Tibial artery (tissue), 4 donors: Measurements from ENCODE around the gene LIN52.

Experiments
- DNase-seq, 2 donors: peaks; one replicate each; pipeline ENCODE4 v3.0.0-alpha.2; 2019
- H3K27ac ChIP-seq, 2 donors: fragments of 200-600 bp; sonication (generic) in 1 of 2; 1 replicate in 1 of 2; 2 replicates in 1 of 2; pipeline ENCODE4 v1.5.1; 2018 to 2019; ENCODE audit warnings: mild to moderate bottlenecking in 1 of 2
- H3K27me3 ChIP-seq, 2 donors: fragments of 200-600 bp; sonication (generic) in 1 of 2; one replicate each; pipeline versions ENCODE4 v1.5.1 to v1.6.0; 2016 to 2019
- H3K36me3 ChIP-seq, 3 donors: fragments of 200-600 bp; sonication (generic) in 2 of 3; one replicate each; pipeline ENCODE4 v1.5.1; 2016 to 2019; ENCODE audit warnings: mild to moderate bottlenecking in 2 of 3
- H3K4me1 ChIP-seq, 4 donors: fragments of 200-600 bp; sonication (generic) in 2 of 4; 1 replicate in 3 of 4; 2 replicates in 1 of 4; pipeline ENCODE4 v1.5.1; 2016 to 2019
- H3K4me3 ChIP-seq, 2 donors: fragments of 200-600 bp; sonication (generic) in 1 of 2; 1 replicate in 1 of 2; 2 replicates in 1 of 2; pipeline ENCODE4 v1.5.1; 2018 to 2019; ENCODE audit warnings: mild to moderate bottlenecking in 2 of 2
- H3K9me3 ChIP-seq, 3 donors: fragments of 200-600 bp; sonication (generic) in 1 of 3; one replicate each; pipeline ENCODE4 v1.5.1; 2016 to 2019
- CTCF ChIP-seq, 2 experiments: fragments of 200-600 bp in 1 of 2; fragments of 450-650 bp in 1 of 2; IDR thresholded peaks; one replicate each; pipeline ENCODE4 v1.5.1; 2017 to 2019; ENCODE audit warnings: antibody characterized with exemption in 2 of 2, mild to moderate bottlenecking in 1 of 2, moderate library complexity in 1 of 2
- intact Hi-C: fragments of 100-400 bp; cut with DNase I; formaldehyde crosslinking; loops from one replicate; pipeline ENCODE4 v1.15.0; 2023; ENCODE audit warnings: low total_unique reads

Gene LIN52

GRCh38 chr14:74219277-74220205 is 134.8 kb downstream of the LIN52 start:
- Histone ChIP-seq H3K27me3 (peaks cover 0 to 71% of the 10 kb centered on the region in 2 donors), H3K36me3 (no peaks in the 10 kb centered on the region), H3K27ac (no peak overlapping the region), H3K9me3 (no peaks in the 10 kb centered on the region), H3K4me1 (peaks cover 0 to 13% (median 7%) of the 10 kb centered on the region in 4 donors), H3K4me3 (no peak overlapping the region)
- intact Hi-C loops, result no loop called here
- no peak for DNase-seq
- TF ChIP-seq CTCF (IDR thresholded peaks at IDR 0.05), result no peak

DNA sequence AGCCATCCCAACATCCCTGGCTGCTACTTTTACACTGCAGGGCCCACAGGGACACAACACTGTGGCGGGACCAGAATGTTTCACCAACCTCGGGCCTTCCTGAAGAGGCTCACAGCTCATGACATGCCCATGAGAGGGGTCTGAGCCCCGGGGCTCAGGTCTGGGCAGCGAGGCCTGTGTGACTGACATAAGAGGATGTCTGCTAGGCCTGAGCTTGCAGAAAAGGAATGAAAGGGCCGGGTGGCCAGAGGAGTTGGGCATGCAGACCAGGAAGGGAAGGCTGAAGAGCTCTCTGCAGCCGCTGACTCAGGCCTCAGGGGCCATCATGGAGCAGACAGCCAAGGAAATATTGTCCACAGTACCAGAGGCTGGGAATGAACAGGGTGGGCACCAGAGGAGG is 136.2 kb downstream of the LIN52 start:
- Histone ChIP-seq H3K4me1 (peaks cover 0 to 13% (median 7%) of the 10 kb centered on the region in 4 donors), H3K9me3 (no peaks in the 10 kb centered on the region), H3K27me3 (peaks cover 0 to 75% of the 10 kb centered on the region in 2 donors), H3K4me3 (no peak overlapping the region), H3K27ac (no peak overlapping the region), H3K36me3 (no peaks in the 10 kb centered on the region)
- TF ChIP-seq CTCF (IDR thresholded peaks at IDR 0.05), result no peak
- intact Hi-C loops, result no loop called here
- peak in 1 of 2 donors; percentile 32 for DNase-seq

GRCh38 chr14:74221741-74222140 is 137.0 kb downstream of the LIN52 start:
- peaks cover 0 to 74% of the 10 kb centered on the region in 2 donors for H3K27me3 ChIP-seq
- no peak for TF ChIP-seq CTCF (IDR thresholded peaks at IDR 0.05)

DNA sequence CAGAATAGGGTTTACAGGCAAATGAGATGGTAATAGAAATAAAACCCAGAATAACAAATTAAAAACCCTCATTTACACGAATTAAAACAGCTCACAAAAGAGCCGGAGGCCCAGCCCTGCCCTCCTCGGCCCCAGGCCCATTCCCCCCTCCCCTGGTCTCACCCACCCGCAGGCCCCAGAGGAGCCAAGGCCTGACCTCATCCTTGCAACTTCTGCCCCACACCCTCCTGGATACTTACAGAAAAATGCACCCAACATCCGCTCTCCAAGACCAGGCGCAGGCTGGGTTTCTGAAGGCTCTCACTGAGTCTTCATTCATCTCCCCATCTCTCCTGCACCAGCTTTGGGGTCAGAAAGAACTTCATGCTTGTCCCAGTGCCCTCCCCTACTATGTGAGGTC is 138.3 kb downstream of the LIN52 start:
- H3K9me3 ChIP-seq, result no peaks in the 10 kb centered on the region
- no peak overlapping the region for H3K4me3 ChIP-seq
- H3K27me3 ChIP-seq, result peaks cover 0 to 67% of the 10 kb centered on the region in 2 donors
- intact Hi-C loops, result no loop called here
- peaks cover 0 to 6% (median 1%) of the 10 kb centered on the region in 4 donors for H3K4me1 ChIP-seq
- no peak for TF ChIP-seq CTCF (IDR thresholded peaks at IDR 0.05)
- H3K36me3 ChIP-seq, result no peaks in the 10 kb centered on the region
- no peak overlapping the region for H3K27ac ChIP-seq
- DNase-seq, result peak in 1 of 2 donors; percentile 24

More at GRCh38 chr14:74221741-74222140, 137.0 kb downstream of the LIN52 start:
- intact Hi-C loops, result no loop called here
- Histone ChIP-seq H3K4me3 (no peak overlapping the region), H3K36me3 (no peaks in the 10 kb centered on the region), H3K27ac (no peak overlapping the region), H3K9me3 (no peaks in the 10 kb centered on the region), H3K4me1 (peaks cover 0 to 13% (median 7%) of the 10 kb centered on the region in 4 donors)
- DNase-seq, result peak in 1 of 2 donors; percentile 33

GRCh38 chr14:74231784-74232183 is 147.0 kb downstream of the LIN52 start:
- H3K27me3 ChIP-seq, result peaks cover 0 to 39% of the 10 kb centered on the region in 2 donors
- no peak overlapping the region for H3K4me3 ChIP-seq
- TF ChIP-seq CTCF (IDR thresholded peaks at IDR 0.05), result no peak
- no peak for DNase-seq
- no peaks in the 10 kb centered on the region for H3K36me3 ChIP-seq
- peaks cover 0 to 8% (median 5%) of the 10 kb centered on the region in 3 donors for H3K9me3 ChIP-seq
- no peak overlapping the region for H3K27ac ChIP-seq
- H3K4me1 ChIP-seq, result no peaks in the 10 kb centered on the region
- intact Hi-C loops, result no loop called here
